ENCODE measurements around the gene EBPL.

DNA sequence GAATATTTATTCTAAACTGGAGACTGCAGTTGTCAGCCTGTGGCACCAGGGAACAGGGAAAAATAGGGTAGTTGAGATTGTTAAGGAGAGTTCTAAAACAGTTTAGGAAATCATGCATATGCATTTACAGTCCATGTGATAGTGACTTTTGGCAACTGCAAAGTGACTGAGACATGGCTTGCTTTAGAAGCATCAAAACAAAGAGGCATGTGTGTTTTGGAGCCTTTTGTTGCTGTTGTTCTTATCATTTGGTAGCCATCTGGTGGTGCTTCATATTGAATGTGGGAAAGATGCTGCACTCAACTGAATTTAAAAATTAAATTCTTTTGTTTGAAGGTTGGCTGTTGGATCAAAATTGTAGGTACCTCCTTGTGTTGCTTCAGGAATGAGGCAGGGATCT, 10.2 kb upstream of the EBPL start:
- TF ChIP-seq EZH2 (IDR thresholded peaks at IDR 0.05; ENCODE audit: low read length), result no peak
- TF ChIP-seq, protein P1, sequence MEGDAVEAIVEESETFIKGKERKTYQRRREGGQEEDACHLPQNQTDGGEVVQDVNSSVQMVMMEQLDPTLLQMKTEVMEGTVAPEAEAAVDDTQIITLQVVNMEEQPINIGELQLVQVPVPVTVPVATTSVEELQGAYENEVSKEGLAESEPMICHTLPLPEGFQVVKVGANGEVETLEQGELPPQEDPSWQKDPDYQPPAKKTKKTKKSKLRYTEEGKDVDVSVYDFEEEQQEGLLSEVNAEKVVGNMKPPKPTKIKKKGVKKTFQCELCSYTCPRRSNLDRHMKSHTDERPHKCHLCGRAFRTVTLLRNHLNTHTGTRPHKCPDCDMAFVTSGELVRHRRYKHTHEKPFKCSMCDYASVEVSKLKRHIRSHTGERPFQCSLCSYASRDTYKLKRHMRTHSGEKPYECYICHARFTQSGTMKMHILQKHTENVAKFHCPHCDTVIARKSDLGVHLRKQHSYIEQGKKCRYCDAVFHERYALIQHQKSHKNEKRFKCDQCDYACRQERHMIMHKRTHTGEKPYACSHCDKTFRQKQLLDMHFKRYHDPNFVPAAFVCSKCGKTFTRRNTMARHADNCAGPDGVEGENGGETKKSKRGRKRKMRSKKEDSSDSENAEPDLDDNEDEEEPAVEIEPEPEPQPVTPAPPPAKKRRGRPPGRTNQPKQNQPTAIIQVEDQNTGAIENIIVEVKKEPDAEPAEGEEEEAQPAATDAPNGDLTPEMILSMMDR (optimal IDR thresholded peaks at IDR 0.05 in 1 of 3, IDR thresholded peaks at IDR 0.05 in 1 of 3, conservative IDR thresholded peaks at IDR 0.05 in 1 of 3; ENCODE audit: extremely low read depth in 1 of 3, insufficient read depth in 2 of 3, low read length in 3 of 3), result no peak
